Measurements from ENCODE around the gene LRP6.

DNA sequence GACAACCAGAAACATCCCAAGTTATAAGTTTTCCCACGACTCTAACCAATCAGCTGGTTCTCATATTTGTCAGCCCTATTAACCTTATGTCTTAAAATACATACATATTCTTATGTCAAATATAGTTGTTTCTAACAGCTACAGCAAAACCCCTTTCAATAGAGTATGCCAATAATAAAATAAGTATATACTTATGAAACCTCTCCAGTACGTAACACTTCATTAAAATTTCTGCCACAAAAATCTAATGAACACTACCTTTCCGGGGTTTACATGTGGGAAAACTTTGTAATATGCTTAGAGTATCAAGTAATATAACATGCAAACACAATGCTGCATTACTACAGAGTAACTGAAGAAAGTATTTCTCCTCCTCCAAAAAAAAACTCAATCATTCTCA is 1.8 kb downstream of the LRP6 start:
- no peak for TF ChIP-seq POLR2A (IDR thresholded peaks at IDR 0.05; ENCODE audit: low read depth, low read length)
- TF ChIP-seq TAF1 (IDR thresholded peaks at IDR 0.05; ENCODE audit: borderline replicate concordance, low read depth, low read length), result no peak
- TF ChIP-seq POLR2AphosphoS5 (IDR thresholded peaks at IDR 0.05; ENCODE audit: low read depth, low read length), result no peak

Measured in GM12892 (cell line).